CD4-positive, alpha-beta memory T cell (primary cell): ENCODE data around the gene SND1. TPM values are rescaled to one million over a fixed set of nuclear protein-coding genes. Genes with fewer than 3 reads are reported as not detected.

Experiments used
- CTCF ChIA-PET: fragments of 350-600 bp; sonication (Branson Sonifier 250); formaldehyde crosslinking; loops from one replicate; lab custom pipeline; 2021; ENCODE audit warnings: inconsistent platforms; ENCODE audit not compliant: partially characterized antibody; lab: Charles Lee
- POLR2A ChIA-PET: fragments of 350-600 bp; sonication (Branson Sonifier 250); formaldehyde crosslinking; loops from one replicate; lab custom pipeline; 2021; ENCODE audit not compliant: partially characterized antibody; lab: Charles Lee
- DNase-seq, 5 donors: peaks; one replicate each; pipeline versions ENCODE4 v3.0.0 to v3.0.0-alpha.2; 2020 to 2022; ENCODE audit warnings: mixed read lengths in 1 of 5
- H3K27ac ChIP-seq: one replicate; pipeline ENCODE4 v1.7.0; 2013; ENCODE audit warnings: low read depth, low read length
- H3K27me3 ChIP-seq: 2 replicates; pipeline ENCODE4 v1.7.0; 2013; ENCODE audit warnings: mild to moderate bottlenecking, low read length, moderate library complexity; ENCODE audit not compliant: insufficient read depth
- H3K36me3 ChIP-seq: 2 replicates; pipeline ENCODE4 v1.7.0; 2013; ENCODE audit warnings: mild to moderate bottlenecking, low read length, moderate library complexity; ENCODE audit not compliant: insufficient read depth
- H3K4me1 ChIP-seq: 2 replicates; pipeline ENCODE4 v1.7.0; 2013; ENCODE audit warnings: mild to moderate bottlenecking, low read length, moderate library complexity; ENCODE audit not compliant: insufficient read depth
- H3K4me3 ChIP-seq, 2 donors: one replicate each; pipeline ENCODE4 v1.7.0; 2013; ENCODE audit warnings: low read length in 2 of 2, mild to moderate bottlenecking in 1 of 2
- H3K9me3 ChIP-seq, 2 donors: one replicate each; pipeline ENCODE4 v1.7.0; 2013; ENCODE audit warnings: low read length in 2 of 2, control low read depth in 1 of 2; ENCODE audit not compliant: control insufficient read depth in 1 of 2
- H3K27ac Mint-ChIP-seq, 7 donors: one replicate each; pipeline ENCODE4 v1.8.0; 2020 to 2021; ENCODE audit warnings: mixed read lengths in 7 of 7, mild to moderate bottlenecking in 6 of 7, inconsistent platforms in 3 of 7, moderate library complexity in 3 of 7
- H3K27me3 Mint-ChIP-seq, 2 donors: one replicate each; pipeline ENCODE4 v1.8.0; 2020 to 2021; ENCODE audit warnings: mixed read lengths in 2 of 2
- H3K36me3 Mint-ChIP-seq, 2 donors: one replicate each; pipeline ENCODE4 v1.8.0; 2020 to 2021; ENCODE audit warnings: mixed read lengths in 2 of 2, inconsistent platforms in 1 of 2, mild to moderate bottlenecking in 1 of 2
- H3K4me1 Mint-ChIP-seq, 4 donors: one replicate each; pipeline ENCODE4 v1.8.0; 2020 to 2021; ENCODE audit warnings: mixed read lengths in 4 of 4, mild to moderate bottlenecking in 1 of 4
- H3K4me3 Mint-ChIP-seq, 8 donors: one replicate each; pipeline ENCODE4 v1.8.0; 2020 to 2021; ENCODE audit warnings: mixed read lengths in 8 of 8, mild to moderate bottlenecking in 7 of 8, moderate library complexity in 6 of 8, inconsistent platforms in 3 of 8
- H3K9me3 Mint-ChIP-seq, 8 donors: one replicate each; pipeline ENCODE4 v1.8.0; 2020 to 2021; ENCODE audit warnings: mixed read lengths in 8 of 8, mild to moderate bottlenecking in 5 of 8, inconsistent platforms in 3 of 8, moderate library complexity in 1 of 8
- intact Hi-C: fragments of 100-400 bp; cut with micrococcal nuclease; formaldehyde crosslinking; loops from one replicate; pipeline ENCODE4 v1.15.1; 2023
- polyA plus RNA-seq, 2 donors: library from polyadenylated mRNA; unstranded; fragments of 300-500 nt; fragmentation: Illumina TruSeq; gene quantifications; one replicate each; pipeline ENCODE4 v1.2.3, GENCODE V29; 2021
- total RNA-seq, 2 experiments: library from RNA; stranded (reverse); gene quantifications; one replicate each; pipeline ENCODE4 v1.2.3, GENCODE V29; 2021

The SND1 gene
- total and polyA plus RNA-seq, 4 experiments from 2014 or later: 119 to 223 (median 171) TPM

GRCh38 chr7:127891144-127891543 lies 239.2 kb downstream of the SND1 start:
- Mint-ChIP-seq H3K36me3 (peaks cover 64 to 67% of the 10 kb centered on the region in 2 donors), H3K4me3 (no peak overlapping the region), H3K27ac (peak overlapping the region in 1 of 7 donors; percentile 24), H3K4me1 (peaks cover 0 to 8% (median 4%) of the 10 kb centered on the region in 4 donors), H3K27me3 (no peaks in the 10 kb centered on the region), H3K9me3 (no peaks in the 10 kb centered on the region)
- DNase-seq: no peak
- intact Hi-C loops: no loop called here
- H3K27me3 ChIP-seq: no peaks in the 10 kb centered on the region
- ChIA-PET CTCF (no interaction called here), POLR2A (no interaction called here)
- no peak overlapping the region for H3K4me3 ChIP-seq
- no peaks in the 10 kb centered on the region for H3K4me1 ChIP-seq
- H3K9me3 ChIP-seq: no peaks in the 10 kb centered on the region
- H3K27ac ChIP-seq: no peak overlapping the region
- H3K36me3 ChIP-seq: peaks cover 19% of the 10 kb centered on the region

GRCh38 chr7:127891854-127892438 lies 240.0 kb downstream of the SND1 start:
- DNase-seq: no peak
- H3K36me3 ChIP-seq: peaks cover 19% of the 10 kb centered on the region
- Mint-ChIP-seq H3K4me1 (peaks cover 0 to 8% (median 4%) of the 10 kb centered on the region in 4 donors), H3K4me3 (peak overlapping the region in 1 of 8 donors; percentile 4), H3K27me3 (no peaks in the 10 kb centered on the region), H3K36me3 (peaks cover 58 to 63% of the 10 kb centered on the region in 2 donors), H3K27ac (no peak overlapping the region), H3K9me3 (no peaks in the 10 kb centered on the region)
- H3K9me3 ChIP-seq: no peaks in the 10 kb centered on the region
- intact Hi-C loops: no loop called here
- no peaks in the 10 kb centered on the region for H3K4me1 ChIP-seq
- ChIA-PET CTCF (no interaction called here), POLR2A (no interaction called here)
- no peaks in the 10 kb centered on the region for H3K27me3 ChIP-seq
- H3K27ac ChIP-seq: no peak overlapping the region
- H3K4me3 ChIP-seq: no peak overlapping the region

GRCh38 chr7:127892488-127893314 lies 240.7 kb downstream of the SND1 start:
- ChIA-PET POLR2A (no interaction called here), CTCF (no interaction called here)
- no peaks in the 10 kb centered on the region for H3K27me3 Mint-ChIP-seq

GRCh38 chr7:127893547-127893946 lies 241.6 kb downstream of the SND1 start:
- POLR2A ChIA-PET: no interaction called here
- Mint-ChIP-seq H3K4me1 (peaks cover 0 to 8% (median 4%) of the 10 kb centered on the region in 4 donors), H3K27ac (no peak overlapping the region), H3K27me3 (no peaks in the 10 kb centered on the region), H3K4me3 (no peak overlapping the region), H3K36me3 (peaks cover 45 to 47% of the 10 kb centered on the region in 2 donors), H3K9me3 (no peaks in the 10 kb centered on the region)
- intact Hi-C loops: no loop called here
- H3K27me3 ChIP-seq: no peaks in the 10 kb centered on the region
- H3K36me3 ChIP-seq: peaks cover 10% of the 10 kb centered on the region
- DNase-seq: no peak
- H3K27ac ChIP-seq: no peak overlapping the region
- no peaks in the 10 kb centered on the region for H3K4me1 ChIP-seq
- H3K4me3 ChIP-seq: no peak overlapping the region
- CTCF ChIA-PET: no interaction called here
- H3K9me3 ChIP-seq: no peaks in the 10 kb centered on the region

More at GRCh38 chr7:127892488-127893314, 240.7 kb downstream of the SND1 start:
- Mint-ChIP-seq H3K27ac (no peak overlapping the region), H3K4me1 (peaks cover 0 to 8% (median 4%) of the 10 kb centered on the region in 4 donors), H3K36me3 (peaks cover 54 to 55% of the 10 kb centered on the region in 2 donors), H3K4me3 (no peak overlapping the region), H3K9me3 (no peaks in the 10 kb centered on the region)
- no peaks in the 10 kb centered on the region for H3K9me3 ChIP-seq
- H3K27ac ChIP-seq: no peak overlapping the region
- DNase-seq: no peak
- no peak overlapping the region for H3K4me3 ChIP-seq
- intact Hi-C loops: no loop called here
- H3K36me3 ChIP-seq: peaks cover 15% of the 10 kb centered on the region
- H3K27me3 ChIP-seq: no peaks in the 10 kb centered on the region
- H3K4me1 ChIP-seq: no peaks in the 10 kb centered on the region

GRCh38 chr7:127894588-127894987 lies 242.6 kb downstream of the SND1 start:
- CTCF ChIA-PET: no interaction called here

GRCh38 chr7:127895360-127895759 lies 243.4 kb downstream of the SND1 start:
- H3K27me3 ChIP-seq: no peaks in the 10 kb centered on the region
- intact Hi-C loops: no loop called here
- ChIA-PET CTCF (interaction anchor here (1.5 kb wide), 1 partner anchor 103 kb away, joined by 3 read pairs; no protein-coding TSS in a partner anchor), POLR2A (no interaction called here)
- no peaks in the 10 kb centered on the region for H3K9me3 Mint-ChIP-seq
- peaks cover 9 to 18% (median 12%) of the 10 kb centered on the region in 4 donors for H3K4me1 Mint-ChIP-seq
- no peak overlapping the region for H3K4me3 ChIP-seq
- H3K4me1 ChIP-seq: no peaks in the 10 kb centered on the region
- peaks cover 33 to 34% of the 10 kb centered on the region in 2 donors for H3K36me3 Mint-ChIP-seq
- H3K27ac ChIP-seq: no peak overlapping the region
- no peaks in the 10 kb centered on the region for H3K9me3 ChIP-seq
- H3K27me3 Mint-ChIP-seq: no peaks in the 10 kb centered on the region
- DNase-seq: no peak
- H3K27ac Mint-ChIP-seq: no peak overlapping the region
- H3K4me3 Mint-ChIP-seq: no peak overlapping the region
- peaks cover 6% of the 10 kb centered on the region for H3K36me3 ChIP-seq

More at GRCh38 chr7:127894588-127894987, 242.6 kb downstream of the SND1 start:
- intact Hi-C loops: no loop called here
- Mint-ChIP-seq H3K27ac (no peak overlapping the region), H3K4me3 (no peak overlapping the region), H3K27me3 (no peaks in the 10 kb centered on the region), H3K4me1 (peaks cover 6 to 11% (median 8%) of the 10 kb centered on the region in 4 donors), H3K9me3 (no peaks in the 10 kb centered on the region), H3K36me3 (peaks cover 40 to 41% of the 10 kb centered on the region in 2 donors)
- Histone ChIP-seq H3K27ac (no peak overlapping the region), H3K36me3 (peaks cover 6% of the 10 kb centered on the region), H3K4me1 (no peaks in the 10 kb centered on the region), H3K27me3 (no peaks in the 10 kb centered on the region), H3K9me3 (no peaks in the 10 kb centered on the region), H3K4me3 (no peak overlapping the region)
- DNase-seq: no peak
- POLR2A ChIA-PET: no interaction called here

- Mint-ChIP-seq H3K36me3 (peaks cover 30% of the 10 kb centered on the region in 2 donors), H3K4me1 (peaks cover 10 to 23% (median 15%) of the 10 kb centered on the region in 4 donors), H3K27ac (no peak overlapping the region), H3K9me3 (no peaks in the 10 kb centered on the region), H3K4me3 (no peak overlapping the region), H3K27me3 (no peaks in the 10 kb centered on the region)
- DNase-seq: no peak
- ChIA-PET POLR2A (no interaction called here), CTCF (interaction anchor here (1.5 kb wide), 1 partner anchor 103 kb away, joined by 3 read pairs; no protein-coding TSS in a partner anchor)
- H3K4me3 ChIP-seq: no peak overlapping the region
- H3K36me3 ChIP-seq: peaks cover 6% of the 10 kb centered on the region
- H3K9me3 ChIP-seq: no peaks in the 10 kb centered on the region
- H3K27ac ChIP-seq: no peak overlapping the region
- intact Hi-C loops: no loop called here
- no peaks in the 10 kb centered on the region for H3K27me3 ChIP-seq
- H3K4me1 ChIP-seq: no peaks in the 10 kb centered on the region
These were observed 243.9 kb downstream of the SND1 start for GRCh38 chr7:127895814-127896280.
